Neural cell (in vitro differentiated cells): ENCODE measurements around the gene ITPR3. TPM values are rescaled to one million over a fixed set of nuclear protein-coding genes. Genes with fewer than 3 reads are reported as not detected.

Experiments used
- H2AFZ ChIP-seq: fragments of 200-600, 300-800 bp; sonication (generic), shearing (Covaris generic); 2 replicates; pipeline ENCODE4 v1.6.0; 2014; ENCODE audit warnings: low read depth, mild to moderate bottlenecking, antibody characterized with exemption, low read length, moderate library complexity
- H3F3A ChIP-seq: fragments of 200-600 bp; shearing (Covaris generic); 2 replicates; pipeline ENCODE4 v1.6.1; 2016; ENCODE audit warnings: mild to moderate bottlenecking, moderate library complexity, mixed read lengths, antibody characterized with exemption, low read length; ENCODE audit not compliant: insufficient read depth, poor library complexity, severe bottlenecking
- H3K27ac ChIP-seq: fragments of 200-600, 300-800 bp; sonication (generic), shearing (Covaris generic); 2 replicates; pipeline ENCODE4 v1.5.1; 2014; ENCODE audit warnings: mild to moderate bottlenecking, low read length, moderate library complexity
- H3K27me3 ChIP-seq: fragments of 300-800, 200-600 bp; sonication (generic), shearing (Covaris generic); 2 replicates; pipeline ENCODE4 v1.6.0; 2014; ENCODE audit warnings: mild to moderate bottlenecking, low read depth, low read length, moderate library complexity; ENCODE audit not compliant: insufficient read depth
- H3K36me3 ChIP-seq: fragments of 300-800, 200-600 bp; sonication (generic), shearing (Covaris generic); 2 replicates; pipeline ENCODE4 v1.5.1; 2014; ENCODE audit warnings: mild to moderate bottlenecking, antibody characterized with exemption, low read length, moderate library complexity; ENCODE audit not compliant: insufficient read depth
- H3K4me2 ChIP-seq: fragments of 300-800, 200-600 bp; sonication (generic), shearing (Covaris generic); 2 replicates; pipeline ENCODE4 v1.6.0; 2014; ENCODE audit warnings: mild to moderate bottlenecking, low read length
- H3K4me3 ChIP-seq: fragments of 300-800, 200-600 bp; sonication (generic), shearing (Covaris generic); 2 replicates; pipeline ENCODE4 v1.5.1; 2014; ENCODE audit warnings: mild to moderate bottlenecking, low read length, moderate library complexity
- H3K79me2 ChIP-seq: fragments of 200-600 bp; shearing (Covaris generic); replicated peaks from 2 replicates; pipeline ENCODE4 v1.6.0; 2014; ENCODE audit warnings: mild to moderate bottlenecking, low read length, moderate library complexity; ENCODE audit not compliant: insufficient read depth
- H3K9ac ChIP-seq: fragments of 300-800, 200-600 bp; sonication (generic), shearing (Covaris generic); 2 replicates; pipeline ENCODE4 v1.6.1; 2016; ENCODE audit warnings: mild to moderate bottlenecking, low read length, mixed read lengths
- H3K9me2 ChIP-seq: fragments of 200-600 bp; shearing (Covaris generic); 2 replicates; pipeline ENCODE4 v1.6.1; 2016; ENCODE audit warnings: mild to moderate bottlenecking, low read length, mixed read lengths; ENCODE audit not compliant: insufficient read depth
- H3K9me3 ChIP-seq: fragments of 200-600, 300-800 bp; sonication (generic), shearing (Covaris generic); 2 replicates; pipeline ENCODE4 v1.6.1; 2016; ENCODE audit warnings: mild to moderate bottlenecking, mixed run types, low read length, moderate library complexity, mixed read lengths
- H4K20me1 ChIP-seq: fragments of 200-600 bp; shearing (Covaris generic); 2 replicates; pipeline ENCODE4 v1.6.1; 2016; ENCODE audit warnings: mild to moderate bottlenecking, mixed run types; ENCODE audit not compliant: insufficient read depth
- CTCF ChIP-seq: fragments of 450-650 bp; IDR thresholded peaks from 2 replicates; pipeline ENCODE4 v1.5.1; 2014; ENCODE audit warnings: antibody characterized with exemption, mild to moderate bottlenecking, moderate library complexity; ENCODE audit not compliant: poor library complexity, severe bottlenecking
- EP300 ChIP-seq: fragments of 450-650 bp; conservative IDR thresholded peaks from 2 replicates; pipeline ENCODE4 v1.6.1; 2014; ENCODE audit warnings: antibody characterized with exemption, mild to moderate bottlenecking, moderate library complexity; ENCODE audit not compliant: poor library complexity, severe bottlenecking
- EZH2 ChIP-seq: fragments of 200-600, 300-800 bp; shearing (Covaris generic), sonication (generic); IDR thresholded peaks from 2 replicates; pipeline ENCODE4 v1.6.1; 2014; ENCODE audit warnings: antibody characterized with exemption, low read length, borderline replicate concordance, mild to moderate bottlenecking; ENCODE audit not compliant: insufficient read depth, poor library complexity, severe bottlenecking
- MXI1 ChIP-seq: fragments of 450-650 bp; conservative IDR thresholded peaks from 2 replicates; pipeline ENCODE4 v1.6.1; 2014; ENCODE audit warnings: antibody characterized with exemption, mild to moderate bottlenecking; ENCODE audit not compliant: poor library complexity, severe bottlenecking
- POLR2AphosphoS5 ChIP-seq: IDR thresholded peaks from 2 replicates; pipeline ENCODE4 v1.6.1; 2012
- RAD21 ChIP-seq: fragments of 450-650 bp; conservative IDR thresholded peaks from 2 replicates; pipeline ENCODE4 v1.6.1; 2014; ENCODE audit warnings: antibody characterized with exemption, mild to moderate bottlenecking, moderate library complexity
- REST ChIP-seq: IDR thresholded peaks from 2 replicates; pipeline ENCODE4 v1.6.1; 2012; ENCODE audit warnings: borderline replicate concordance
- SMC3 ChIP-seq: fragments of 450-650 bp; conservative IDR thresholded peaks from 2 replicates; pipeline ENCODE4 v1.6.1; 2014; ENCODE audit warnings: antibody characterized with exemption, mild to moderate bottlenecking, moderate library complexity; ENCODE audit not compliant: poor library complexity
- TAF1 ChIP-seq: IDR thresholded peaks from 2 replicates; pipeline ENCODE4 v1.6.1; 2012; ENCODE audit warnings: low read depth
- polyA plus RNA-seq: library from polyadenylated mRNA; depleted of rRNA; stranded (reverse); fragments of >200 nt; gene quantifications from 2 replicates; pipeline ENCODE4 v1.2.3, GENCODE V29; 2014

ITPR3 gene
- polyA plus RNA-seq, 1 donor from 2014 or later: 0.11 TPM

GRCh38 chr6:33622456-33623431 is 1.6 kb downstream of the ITPR3 start:
- Histone ChIP-seq H3K9me3 (no peaks in the 10 kb centered on the region), H3K27ac (no peak overlapping the region), H3K4me3 (no peak overlapping the region), H2AFZ (no peak overlapping the region), H3K9ac (no peak overlapping the region), H3F3A (no peaks in the 10 kb centered on the region), H3K4me2 (no peak overlapping the region), H3K79me2 (no peaks in the 10 kb centered on the region), H3K36me3 (no peaks in the 10 kb centered on the region), H3K27me3 (peaks cover 55% of the 10 kb centered on the region), H4K20me1 (no peaks in the 10 kb centered on the region), H3K9me2 (no peaks in the 10 kb centered on the region)
- TF ChIP-seq SMC3: no peak

- Histone ChIP-seq H3F3A (no peaks in the 10 kb centered on the region), H3K9ac (no peak overlapping the region), H2AFZ (no peak overlapping the region), H4K20me1 (no peaks in the 10 kb centered on the region), H3K9me3 (no peaks in the 10 kb centered on the region), H3K27me3 (peaks cover 51% of the 10 kb centered on the region), H3K27ac (no peak overlapping the region), H3K36me3 (no peaks in the 10 kb centered on the region), H3K9me2 (no peaks in the 10 kb centered on the region), H3K79me2 (no peaks in the 10 kb centered on the region), H3K4me2 (no peak overlapping the region), H3K4me3 (no peak overlapping the region)
- TF ChIP-seq RAD21 (no peak), CTCF (no peak), TAF1 (no peak), POLR2AphosphoS5 (no peak), EZH2 (no peak), SMC3 (no peak)
Measured at GRCh38 chr6:33623895-33624381, 2.8 kb downstream of the ITPR3 start.

- no peaks in the 10 kb centered on the region for H3K79me2 ChIP-seq
- H4K20me1 ChIP-seq: no peaks in the 10 kb centered on the region
- H3K4me2 ChIP-seq: no peak overlapping the region
- H3K9ac ChIP-seq: no peak overlapping the region
- TF ChIP-seq EP300 (no peak), MXI1 (no peak), POLR2AphosphoS5 (no peak), RAD21 (no peak), EZH2 (no peak), REST (no peak)
- peaks cover 42% of the 10 kb centered on the region for H3K27me3 ChIP-seq
- no peaks in the 10 kb centered on the region for H3K36me3 ChIP-seq
- H3K9me2 ChIP-seq: no peaks in the 10 kb centered on the region
- no peaks in the 10 kb centered on the region for H3K9me3 ChIP-seq
- no peak overlapping the region for H2AFZ ChIP-seq
- H3F3A ChIP-seq: no peaks in the 10 kb centered on the region
- no peak overlapping the region for H3K27ac ChIP-seq
- H3K4me3 ChIP-seq: no peak overlapping the region
Measured at GRCh38 chr6:33624856-33625255, 3.7 kb downstream of the ITPR3 start.
